GM10847 (cell line): ENCODE data around the gene COL4A4.

ENCODE experiments used
- POLR2A ChIP-seq: IDR thresholded peaks from 2 replicates; pipeline ENCODE4 v1.6.1; 2011; ENCODE audit not compliant: insufficient read length; ENCODE audit errors: extremely low read depth

COL4A4 gene

DNA sequence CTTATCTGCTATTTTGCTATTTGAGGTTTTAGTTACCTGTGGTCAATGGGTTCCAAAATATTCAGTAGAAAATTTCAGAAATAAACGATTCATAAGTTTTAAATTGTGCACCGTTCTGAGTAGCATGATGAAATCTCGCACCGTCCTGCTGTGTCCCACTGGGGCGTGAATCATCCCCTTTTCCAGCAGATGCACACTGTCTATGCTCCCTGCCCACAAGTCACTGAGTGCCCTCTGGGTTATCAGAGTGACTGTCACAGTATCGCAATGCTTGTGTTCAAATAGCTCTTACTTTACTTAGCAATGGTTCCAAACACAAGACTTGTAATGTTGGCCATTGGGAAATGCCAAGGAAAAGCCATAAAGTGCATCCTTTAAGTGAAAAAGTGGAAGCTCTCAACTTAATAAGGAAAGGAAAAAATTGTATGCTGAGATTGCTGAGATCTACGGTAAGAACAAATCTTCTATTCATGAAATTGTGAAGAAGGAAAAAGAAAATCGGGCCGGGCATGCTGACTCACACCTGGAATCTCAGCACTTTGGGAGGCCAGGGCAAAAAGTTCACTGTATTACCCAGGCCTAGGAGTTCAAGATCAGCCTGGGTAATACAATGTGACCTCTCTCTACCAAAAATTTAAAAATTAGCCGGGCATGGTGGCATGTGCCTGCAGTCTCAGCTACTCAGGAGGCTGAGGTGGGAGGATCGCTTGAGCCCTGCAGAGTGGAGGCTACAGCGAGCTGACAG is 13.8 kb upstream of the COL4A4 start:
- no peak for TF ChIP-seq POLR2A

DNA sequence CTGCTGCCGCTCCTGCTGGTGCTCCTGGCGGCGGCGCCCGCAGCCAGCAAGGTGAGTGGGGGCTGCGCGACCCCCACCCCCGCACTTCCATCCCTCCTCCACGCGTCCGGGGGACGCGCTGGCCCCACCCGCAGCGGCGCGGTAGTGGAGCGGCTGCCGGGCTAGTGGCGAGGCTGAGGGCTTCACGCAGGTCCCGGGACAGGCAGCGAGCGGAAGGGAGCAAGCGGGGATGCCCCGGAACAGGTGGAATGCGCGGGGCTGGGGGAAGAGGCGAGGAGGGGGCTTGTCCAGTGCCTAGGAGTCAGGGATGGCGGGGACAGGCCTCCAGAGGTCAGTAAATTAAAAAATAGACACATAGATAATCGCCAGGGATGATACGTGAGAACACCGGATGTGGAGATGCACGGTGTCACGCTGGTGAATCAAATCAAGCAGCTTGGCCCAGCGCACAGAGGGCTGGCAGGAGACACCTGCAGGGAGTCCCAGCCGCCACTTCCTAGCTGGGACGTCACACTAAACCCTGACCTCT is 822 bp upstream of the COL4A4 start:
- TF ChIP-seq POLR2A: no peak

GRCh38 chr2:227163485-227163997 is 464 bp downstream of the COL4A4 start:
- no peak for TF ChIP-seq POLR2A

GRCh38 chr2:227161947-227162346 is 2.1 kb downstream of the COL4A4 start:
- TF ChIP-seq POLR2A: no peak

DNA sequence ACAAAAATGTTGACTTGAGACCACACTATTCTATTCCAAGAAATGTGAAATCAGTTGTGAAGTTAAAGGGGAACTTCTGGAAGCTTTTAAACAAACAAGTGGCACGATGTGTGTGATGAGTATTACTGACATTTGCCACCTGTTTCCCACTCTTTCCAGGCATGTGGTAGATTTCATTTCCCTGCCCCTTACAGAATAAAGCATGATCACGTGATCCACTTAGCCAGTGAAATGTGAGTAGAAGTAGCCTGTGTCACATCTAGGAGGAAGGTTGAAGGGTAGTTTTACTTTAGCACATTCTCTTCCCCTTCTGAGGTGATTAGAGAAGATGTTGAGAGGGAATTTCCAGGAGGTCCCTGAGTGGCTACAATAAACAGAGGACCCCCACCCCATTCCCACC is 3.8 kb downstream of the COL4A4 start:
- TF ChIP-seq POLR2A: no peak

DNA sequence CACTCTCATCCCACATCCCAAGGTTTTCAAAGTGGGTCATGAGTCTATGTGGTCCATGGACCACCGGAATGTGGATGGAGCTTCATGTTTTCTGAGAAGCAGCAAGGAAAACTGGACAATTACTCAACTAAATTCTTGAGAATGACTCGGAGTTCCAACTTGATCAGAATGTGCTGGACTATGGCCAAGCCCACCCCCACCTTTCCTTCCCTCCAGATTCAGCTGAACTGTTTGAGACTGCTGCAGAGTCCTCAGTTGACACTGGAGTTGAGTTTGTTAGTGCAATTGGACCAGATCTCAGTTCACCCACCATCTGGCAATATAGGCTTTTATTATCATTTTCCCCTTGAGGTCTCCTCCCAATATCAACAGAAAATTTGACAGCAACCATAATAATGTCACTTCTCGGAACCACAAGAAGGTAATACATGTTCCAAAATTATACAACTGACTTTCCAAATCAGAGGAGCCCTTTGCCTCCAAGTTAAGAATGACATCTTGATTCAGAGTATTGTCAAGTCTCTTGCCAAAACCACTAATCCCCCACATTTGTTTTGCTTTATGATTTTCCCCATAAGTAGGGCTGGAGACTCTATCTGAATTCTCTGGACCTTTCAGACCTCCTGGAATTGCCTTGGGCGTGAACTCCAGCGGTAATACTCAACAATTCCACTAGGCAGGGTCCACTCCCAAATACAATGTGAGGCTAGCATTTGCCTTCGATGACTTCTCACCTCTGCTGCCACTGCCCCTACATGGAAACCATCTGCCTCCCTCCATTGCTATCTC is 8.8 kb downstream of the COL4A4 start:
- no peak for TF ChIP-seq POLR2A

DNA sequence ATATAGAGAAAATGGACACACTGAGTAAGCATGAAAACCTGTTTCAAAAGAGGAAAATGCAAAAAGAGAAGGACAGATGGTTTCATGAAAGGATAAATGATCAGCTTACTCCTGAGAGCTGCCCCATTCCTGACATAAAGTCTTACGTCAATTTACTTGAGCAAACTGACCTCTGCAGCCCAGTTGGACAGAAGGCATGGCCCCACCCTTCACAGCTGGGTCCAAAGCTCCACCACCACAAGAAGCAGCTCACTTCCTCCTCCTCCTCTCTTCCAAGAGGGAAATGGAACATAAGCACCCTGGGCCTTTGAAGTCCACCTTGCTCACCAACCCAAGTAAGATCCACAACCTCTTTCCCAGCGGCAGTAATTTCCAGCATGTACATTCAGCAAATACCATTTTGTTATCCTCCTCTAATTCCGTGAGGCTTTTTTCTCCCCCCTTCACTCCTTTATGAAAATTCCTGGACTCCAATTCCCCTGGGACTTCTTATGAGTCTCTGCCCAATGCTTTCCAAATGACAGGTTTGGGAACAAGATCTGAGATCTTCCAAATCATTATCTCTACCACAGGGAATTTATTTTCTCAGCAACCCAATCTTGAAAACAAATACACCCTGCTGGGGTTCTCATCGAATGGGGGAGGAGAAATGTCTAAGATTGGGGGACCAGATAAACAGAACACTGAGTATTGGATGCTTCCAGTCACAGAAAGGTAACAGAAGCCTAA is 10.1 kb downstream of the COL4A4 start:
- no peak for TF ChIP-seq POLR2A

- no peak for TF ChIP-seq POLR2A
Observed at GRCh38 chr2:227153307-227153706, 10.7 kb downstream of the COL4A4 start.

- no peak for TF ChIP-seq POLR2A
Observed at GRCh38 chr2:227152093-227152766, 11.8 kb downstream of the COL4A4 start.

DNA sequence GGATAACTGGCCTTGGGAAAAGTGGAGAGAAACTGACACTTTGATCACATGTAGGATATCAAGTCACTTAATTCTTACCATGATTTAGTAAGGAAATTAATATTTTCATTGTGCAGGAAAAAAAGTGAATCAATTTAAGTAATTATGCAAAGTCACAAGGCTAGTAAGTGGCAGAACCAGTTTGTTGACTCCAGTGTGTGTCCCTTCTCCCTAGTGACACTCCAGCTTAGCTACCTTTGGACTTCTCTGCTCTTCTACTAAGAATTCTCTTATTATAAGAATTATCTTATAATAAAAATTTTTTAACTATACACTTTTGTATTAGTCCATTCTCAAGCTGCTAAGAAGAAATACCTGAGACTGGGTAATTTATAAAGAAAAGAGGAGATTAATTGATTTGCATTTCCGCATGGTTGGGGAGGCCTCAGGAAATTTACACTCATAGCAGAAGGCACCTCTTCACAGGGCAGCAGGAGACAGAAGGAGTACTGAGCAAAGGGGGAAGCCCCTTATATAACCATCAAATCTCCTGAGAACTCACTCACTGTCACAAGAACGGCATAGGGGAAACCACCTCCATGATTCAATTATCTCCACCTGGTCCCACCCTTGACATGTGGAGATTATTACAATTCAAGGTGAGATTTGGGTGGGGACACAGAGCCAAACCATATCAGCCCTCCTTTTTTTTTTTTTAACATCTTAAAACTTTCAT is 13.6 kb downstream of the COL4A4 start:
- TF ChIP-seq POLR2A: no peak

- no peak for TF ChIP-seq POLR2A
Observed at GRCh38 chr2:227148106-227148505, 15.9 kb downstream of the COL4A4 start.

DNA sequence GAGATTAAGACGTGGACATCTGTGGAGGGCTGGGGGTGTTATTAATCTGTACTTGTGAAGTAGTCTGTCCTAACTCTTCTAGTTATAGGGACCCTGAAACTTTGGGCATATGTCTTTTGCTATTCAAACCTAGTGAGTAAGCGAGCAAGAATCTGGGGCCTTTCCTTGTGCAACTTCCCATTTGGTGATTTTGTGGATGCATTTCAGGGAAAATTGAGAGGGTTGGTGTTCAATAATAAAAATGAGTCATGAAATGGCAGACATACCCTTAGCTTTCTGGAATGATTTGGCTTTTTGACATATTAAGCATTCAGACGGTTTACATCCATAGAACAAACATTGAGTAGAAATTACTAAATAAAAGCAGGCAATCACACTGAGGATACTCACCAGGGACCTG is 17.0 kb downstream of the COL4A4 start:
- no peak for TF ChIP-seq POLR2A

DNA sequence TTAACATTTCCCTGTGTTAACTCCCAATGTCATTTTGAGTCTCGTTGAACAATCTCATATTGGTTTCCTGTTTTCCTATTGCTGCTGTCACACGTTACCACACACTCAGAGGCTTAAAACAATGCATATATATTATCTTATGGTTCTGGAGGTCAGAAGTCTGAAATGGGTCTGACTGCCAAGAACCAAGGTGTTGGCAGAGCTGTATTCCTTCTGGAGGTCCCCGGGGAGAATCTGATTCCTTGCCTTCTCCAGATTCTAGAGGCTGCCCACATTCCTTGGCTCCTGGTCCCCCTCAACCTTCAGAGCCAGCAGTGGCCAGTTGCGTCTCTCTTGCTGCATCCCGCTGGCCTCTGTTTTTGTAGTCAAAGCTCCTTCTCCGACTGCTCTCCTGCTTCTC is 17.5 kb downstream of the COL4A4 start:
- TF ChIP-seq POLR2A: no peak

DNA sequence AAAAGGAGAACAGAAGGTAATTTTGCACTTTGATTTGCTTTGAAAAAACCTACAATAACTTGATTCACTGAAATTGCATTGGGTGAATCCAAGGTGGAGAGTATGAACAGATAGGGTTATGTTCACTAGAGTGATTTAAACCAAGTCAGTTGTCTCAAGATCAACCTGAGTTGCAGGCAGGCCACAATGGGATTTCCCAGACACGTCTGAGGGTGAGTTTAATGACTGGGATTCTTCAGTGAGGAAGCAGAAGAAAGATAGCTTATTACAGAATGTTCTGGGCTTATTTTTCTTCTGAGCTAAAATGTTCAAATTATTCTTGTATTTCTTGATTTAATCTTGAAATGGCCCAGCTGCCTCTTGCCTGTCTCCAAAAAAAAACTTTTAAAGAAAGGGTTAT is 20.1 kb downstream of the COL4A4 start:
- TF ChIP-seq POLR2A: no peak
